HG03066 (cell line): ENCODE results near the gene AGPS.
A peak's percentile ranks its signal among the peaks of the same experiment; 100 is the strongest.
"Not testable (repeated sequence)": the region's sequence is repeated elsewhere in the genome, so short reads cannot be mapped to it uniquely, and the experiment has no call there.

Experiments
- ATAC-seq: cut with Tn5 transposase; IDR thresholded peaks from one replicate; pipeline ENCODE4 v1.9.1; 2021; ENCODE audit warnings: low read depth; ENCODE audit not compliant: unreplicated experiment

Gene AGPS

DNA sequence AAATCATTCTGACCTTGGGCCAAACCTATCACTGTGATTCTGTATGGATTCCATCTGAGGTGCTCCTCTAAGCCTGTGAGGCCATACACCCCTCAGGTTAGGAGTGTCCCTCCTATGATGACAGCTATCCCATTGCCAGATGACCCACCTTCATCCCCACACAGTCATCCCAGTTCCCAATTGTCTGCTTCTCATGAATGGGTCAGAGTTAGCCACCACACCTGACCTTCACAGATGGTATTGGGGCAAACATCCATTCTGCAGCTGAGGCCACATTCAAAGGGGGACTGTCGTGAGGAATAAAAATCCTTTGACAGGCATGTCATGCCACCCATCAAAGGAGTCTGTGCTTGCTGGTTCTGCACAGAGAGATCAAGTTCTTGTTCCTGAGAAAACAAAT lies 155.2 kb downstream of the AGPS start:
- ATAC-seq, result no peak

DNA sequence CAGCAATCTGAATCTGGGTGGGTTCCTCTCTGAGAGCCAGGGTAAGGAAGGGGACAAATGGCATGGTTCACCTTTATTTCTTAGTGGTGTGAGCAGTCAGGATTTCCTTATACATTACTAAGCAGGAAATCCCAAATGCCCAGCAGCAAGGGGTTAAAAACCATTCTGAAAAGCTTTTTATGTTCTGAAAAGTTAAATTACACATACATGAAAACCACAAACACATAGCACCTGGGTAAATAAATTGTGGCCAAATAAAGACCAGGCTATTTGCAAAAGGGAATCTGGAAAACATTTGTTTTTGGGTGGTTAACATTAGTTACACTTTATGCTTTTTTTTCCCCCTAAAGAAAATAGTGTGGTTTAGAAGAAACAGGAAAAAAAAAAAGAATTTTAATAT lies 156.1 kb downstream of the AGPS start:
- no peak for ATAC-seq

DNA sequence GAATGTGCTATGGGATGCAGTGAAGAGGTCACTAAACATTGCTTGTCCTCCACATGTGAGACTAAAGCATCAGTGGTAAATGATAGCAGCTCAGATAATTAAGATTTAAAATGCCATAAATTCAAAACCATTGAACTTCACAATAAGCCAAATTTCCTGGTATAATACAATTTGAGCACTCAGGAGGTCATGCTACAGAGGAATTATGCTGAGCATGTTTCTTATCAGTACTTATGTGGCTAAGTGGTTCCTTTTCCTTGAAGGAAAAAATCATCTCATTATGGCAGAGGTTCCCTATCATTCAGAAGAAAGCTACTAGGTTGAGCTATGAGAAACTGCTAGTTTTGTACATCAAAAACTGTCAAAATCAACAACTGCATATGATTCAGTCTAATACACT lies 156.6 kb downstream of the AGPS start:
- no peak for ATAC-seq

DNA sequence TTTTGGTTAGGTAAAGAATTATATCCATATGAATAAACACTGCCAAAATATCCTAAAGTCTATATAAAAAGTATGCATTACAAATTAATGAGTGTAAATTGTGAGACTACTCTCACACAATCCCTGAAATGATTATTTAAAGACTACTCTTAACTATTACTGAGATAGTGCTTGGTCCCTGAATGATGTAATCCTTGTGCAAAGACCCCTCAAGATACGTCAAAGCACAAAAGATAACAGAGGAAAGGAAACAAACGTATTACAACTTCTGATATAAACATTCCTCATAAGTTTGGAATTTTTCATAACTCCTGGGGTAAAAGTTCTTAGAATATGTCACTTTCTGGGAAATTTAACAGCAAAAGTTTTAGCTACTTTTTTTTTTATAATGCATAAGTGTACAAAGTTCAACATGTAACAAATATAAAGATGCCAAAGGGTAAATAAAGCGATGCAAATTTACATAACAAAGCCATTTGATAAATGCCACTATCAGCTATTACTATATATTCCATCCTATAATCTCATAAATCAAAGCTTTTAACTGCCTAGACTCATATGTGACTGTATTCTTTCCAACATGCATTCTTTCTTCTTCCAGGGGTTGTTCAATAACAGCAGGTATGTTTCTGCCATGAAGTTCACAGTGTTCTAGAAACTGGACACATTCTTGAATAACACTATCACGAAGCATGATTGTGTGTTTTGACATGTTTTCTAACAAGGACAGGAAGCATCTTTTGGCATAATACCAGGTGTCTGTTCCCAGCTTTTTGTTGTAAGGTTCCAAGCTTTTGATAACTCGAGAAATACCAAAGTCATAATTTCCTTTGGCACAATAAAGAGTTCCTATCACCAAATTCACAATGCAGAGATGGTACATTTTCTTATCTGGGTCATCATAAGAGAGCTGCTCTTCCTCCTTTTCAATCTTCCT lies 158.0 kb downstream of the AGPS start:
- ATAC-seq, result no peak

DNA sequence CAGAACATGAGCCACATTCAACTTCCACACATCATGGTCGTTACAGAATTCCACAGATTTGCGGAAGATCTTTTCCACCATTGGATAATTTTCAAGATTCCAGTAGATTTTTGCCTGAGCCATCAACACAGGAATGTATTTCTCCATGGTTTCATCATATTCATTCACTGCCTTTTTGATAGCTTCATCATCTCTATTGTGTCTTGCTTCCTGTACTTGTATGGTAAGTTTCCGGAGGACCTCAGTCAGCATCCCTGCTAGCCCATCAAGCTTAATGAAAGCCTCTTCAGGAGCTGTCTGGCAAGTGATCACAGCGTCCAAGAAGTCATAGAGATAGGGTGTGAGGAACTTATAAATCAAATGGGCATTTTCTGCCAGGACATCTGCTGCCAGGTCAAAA lies 158.8 kb downstream of the AGPS start:
- not testable (repeated sequence) for ATAC-seq

DNA sequence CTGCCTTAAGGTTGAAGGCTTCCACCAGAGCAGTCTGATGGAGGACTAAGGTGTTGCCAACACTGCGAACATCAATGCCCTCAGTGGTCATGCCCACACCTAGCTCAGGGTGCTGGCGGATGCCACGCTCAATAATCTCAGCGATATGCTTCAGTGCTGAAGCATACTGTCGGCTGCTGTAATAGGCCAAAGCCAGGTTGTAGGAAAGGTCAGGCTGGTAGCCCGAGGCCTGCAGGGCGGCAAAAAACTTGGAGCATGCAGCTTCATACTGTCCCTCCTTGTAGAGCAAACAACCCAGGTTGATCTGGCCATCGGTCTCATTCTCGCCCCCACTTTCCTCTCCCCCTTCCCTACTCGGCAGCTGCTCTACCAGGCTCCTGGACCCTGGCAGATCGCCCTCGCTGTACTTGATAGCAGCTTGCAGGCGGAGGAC lies 159.4 kb downstream of the AGPS start:
- no peak for ATAC-seq

DNA sequence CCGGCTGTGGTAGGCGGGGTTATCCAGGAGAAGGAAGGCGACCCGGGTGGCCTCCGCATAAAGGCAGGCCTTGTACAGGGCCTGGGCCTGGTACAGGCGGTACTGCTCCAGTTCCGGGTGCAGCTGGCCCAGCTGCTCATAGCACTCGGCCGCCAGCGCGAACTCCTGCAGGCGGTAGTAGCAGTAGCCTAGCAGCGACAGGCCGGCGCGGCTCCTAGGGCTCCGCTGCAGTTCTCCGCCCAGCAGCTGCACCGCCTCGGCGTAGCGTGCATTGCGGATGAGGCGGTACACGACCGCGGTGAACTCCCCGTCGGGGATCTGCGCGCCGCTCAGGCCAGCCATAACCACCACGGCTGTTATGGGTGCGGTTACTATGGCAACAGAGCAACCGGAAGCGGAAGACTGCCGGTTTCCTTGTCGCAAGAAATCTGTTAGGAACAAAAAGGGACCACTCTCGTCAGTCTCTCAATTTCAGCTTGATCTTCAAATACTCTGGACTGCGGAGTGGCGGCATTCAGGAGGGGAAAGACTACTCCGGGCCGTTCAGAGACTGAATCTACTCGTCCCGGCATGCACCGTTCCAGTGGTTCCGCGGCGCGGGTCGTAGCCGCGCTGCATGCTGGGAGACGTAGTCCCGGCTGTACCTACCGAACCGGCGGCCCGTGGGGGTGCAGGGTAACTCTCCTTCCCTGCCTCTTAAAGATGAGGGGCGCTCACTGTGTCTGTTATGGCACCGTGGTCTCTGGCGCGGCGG lies 160.0 kb downstream of the AGPS start:
- ATAC-seq, result peak; percentile 96

DNA sequence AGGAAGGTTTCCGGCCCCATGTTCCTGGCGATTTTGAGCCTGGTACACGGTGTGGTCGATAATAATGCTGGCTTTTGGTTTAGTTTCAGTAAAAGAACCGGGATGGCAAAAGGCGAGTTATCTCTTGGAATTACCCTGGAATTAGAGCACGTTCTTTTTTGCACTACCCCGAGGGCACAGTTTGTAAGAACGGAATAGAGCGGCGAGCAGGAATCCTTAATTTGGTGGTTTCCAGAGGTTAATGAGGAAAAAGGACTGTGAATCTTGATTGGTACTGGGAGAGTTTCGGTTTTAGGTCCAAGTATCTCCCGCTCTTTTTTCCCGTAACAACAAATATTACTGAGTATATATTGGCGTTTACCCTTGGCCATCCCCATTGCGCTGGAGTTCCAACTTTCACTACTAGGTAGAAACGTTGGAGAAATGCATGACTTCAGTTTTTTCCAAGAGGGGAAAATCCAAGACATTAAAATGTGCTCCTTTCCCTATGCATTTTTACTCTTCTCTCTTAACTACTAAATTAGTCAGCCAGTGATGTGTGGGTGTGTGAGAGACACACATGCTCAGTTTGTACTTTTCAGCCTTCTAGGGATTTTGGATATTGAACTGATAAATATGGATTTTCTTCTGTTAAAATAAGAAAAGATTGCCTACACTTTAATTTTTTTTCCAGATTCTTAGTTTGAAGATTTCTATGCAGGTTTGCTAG lies 160.8 kb downstream of the AGPS start:
- ATAC-seq, result no peak

DNA sequence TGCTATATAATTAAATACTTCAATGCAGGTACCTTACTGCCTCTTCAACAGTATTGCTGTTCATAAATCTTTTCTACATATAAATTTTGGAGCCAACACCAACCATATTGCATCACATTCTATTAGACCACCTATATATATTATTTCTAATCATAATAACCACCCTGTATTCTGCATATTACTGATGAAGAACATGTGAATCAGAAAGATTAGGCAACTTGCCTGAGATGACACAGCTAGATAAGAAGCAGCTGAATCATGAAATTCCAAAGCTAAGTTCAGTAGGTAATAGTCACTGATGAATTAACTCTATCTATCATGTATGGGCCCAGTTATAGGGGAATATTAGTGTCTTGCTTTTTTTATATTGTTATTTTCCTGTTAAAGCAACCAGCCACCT lies 161.8 kb downstream of the AGPS start:
- ATAC-seq, result no peak

DNA sequence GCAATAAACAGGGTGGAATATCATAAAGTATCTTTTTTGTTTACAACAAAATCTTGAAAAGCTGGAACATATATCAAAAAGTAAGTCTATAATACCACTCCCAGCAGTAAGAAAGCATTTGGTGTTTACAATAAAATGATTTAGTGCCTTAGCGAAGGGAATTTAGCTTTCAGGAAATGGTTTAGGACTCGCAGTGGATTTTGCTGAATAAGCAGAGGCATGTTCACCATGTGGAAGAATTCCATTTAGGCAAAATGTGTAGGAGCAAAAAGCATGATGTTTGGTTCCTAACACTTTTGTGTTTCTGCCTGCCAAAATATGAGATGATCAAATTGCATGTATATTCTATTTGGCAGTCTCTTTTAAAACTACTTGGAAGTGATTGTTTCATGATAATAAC lies 163.6 kb downstream of the AGPS start:
- no peak for ATAC-seq

DNA sequence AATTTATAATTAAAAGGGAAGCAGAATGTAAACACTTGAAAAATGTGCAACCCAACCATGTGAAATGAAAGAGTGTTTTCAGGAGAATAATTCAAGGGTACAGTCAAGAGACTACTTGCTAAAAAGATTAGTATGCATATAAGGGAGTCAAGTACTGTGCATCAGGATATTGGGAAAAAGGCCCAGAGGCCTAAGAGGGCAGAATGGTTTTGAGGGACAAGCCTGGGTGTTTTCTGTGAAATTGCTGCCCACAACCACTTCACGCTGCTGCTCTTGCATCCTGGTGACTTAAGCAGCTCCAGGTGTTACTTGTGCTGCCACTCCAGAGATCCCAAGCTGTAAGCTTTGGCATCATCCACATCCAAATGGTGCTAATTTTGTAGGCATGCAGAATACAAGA lies 165.2 kb downstream of the AGPS start:
- no peak for ATAC-seq

DNA sequence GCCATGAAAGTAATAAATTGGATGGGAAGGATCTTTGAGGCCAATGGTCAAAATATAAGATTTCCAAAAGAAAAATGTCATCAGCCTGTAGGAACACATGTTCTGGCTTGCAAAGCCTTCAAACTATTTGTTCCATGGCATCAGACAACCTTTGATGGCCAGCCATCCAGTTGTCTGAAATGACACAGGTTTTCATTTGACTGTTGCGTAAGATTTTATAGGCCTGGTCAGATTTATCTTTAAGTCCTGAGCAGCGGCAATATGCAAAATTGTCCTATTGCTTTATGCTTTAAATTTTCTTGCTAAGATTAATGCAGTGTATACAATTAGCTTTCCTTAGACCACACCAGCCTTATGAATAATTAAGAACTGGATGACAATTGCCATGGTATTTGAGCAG lies 167.1 kb downstream of the AGPS start:
- ATAC-seq, result no peak

DNA sequence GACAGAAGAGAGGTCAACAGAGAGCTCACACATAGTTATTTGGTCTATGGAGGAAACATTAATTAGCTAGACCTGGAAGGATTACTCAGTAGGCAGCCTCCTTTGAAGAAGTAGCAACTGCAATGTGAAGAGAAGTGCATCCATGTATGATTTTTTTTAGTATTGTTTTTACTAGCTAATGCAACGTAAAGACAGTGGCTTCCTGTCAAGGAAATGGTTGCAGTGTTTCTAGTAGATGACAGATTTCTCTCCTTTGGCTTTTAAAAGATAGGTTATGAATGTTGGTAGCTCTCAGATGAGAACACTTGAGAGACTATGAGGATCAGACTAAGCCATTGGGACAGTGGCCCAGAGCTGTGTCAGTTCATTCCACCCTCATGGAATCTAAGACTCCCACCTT lies 175.8 kb downstream of the AGPS start:
- no peak for ATAC-seq

DNA sequence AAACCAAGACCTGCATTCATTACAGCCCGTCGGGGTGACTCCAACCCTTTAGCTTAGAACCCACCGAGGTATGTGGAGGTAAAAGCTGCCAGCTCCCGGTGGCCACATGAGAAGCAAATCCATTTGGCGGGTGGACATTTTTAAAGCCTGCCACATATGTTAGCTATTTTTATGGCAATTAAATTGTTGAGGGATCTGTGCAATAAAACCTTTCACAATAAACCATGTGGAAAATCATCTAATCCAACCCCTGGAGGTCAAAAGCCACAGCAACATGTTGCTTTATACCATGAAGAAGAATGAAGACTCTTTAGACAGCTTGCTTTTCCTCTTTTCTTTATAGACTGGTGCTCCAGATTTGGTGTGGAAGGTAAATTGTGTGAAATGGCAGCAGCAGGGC lies 176.3 kb downstream of the AGPS start:
- ATAC-seq, result no peak

DNA sequence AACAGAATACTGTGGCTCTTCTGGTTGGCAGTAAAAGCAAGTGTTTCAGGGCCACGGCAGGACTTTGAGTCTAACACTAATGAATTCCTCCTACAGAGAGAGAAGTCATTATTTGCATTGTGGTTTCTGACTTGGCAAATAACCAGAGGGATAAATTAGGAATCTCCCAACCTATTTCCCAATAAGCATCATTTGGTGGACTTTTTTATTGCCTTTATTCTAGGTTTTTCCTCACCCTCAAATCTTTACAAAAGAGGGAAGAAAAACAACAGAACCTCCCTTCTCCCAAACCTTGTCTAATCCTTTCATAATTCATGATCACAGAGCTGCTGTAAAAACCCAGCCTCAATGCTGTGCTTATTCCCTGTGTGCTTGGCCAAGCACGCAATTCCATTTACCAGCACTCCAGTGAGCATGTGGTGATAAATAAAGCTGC lies 179.7 kb downstream of the AGPS start:
- no peak for ATAC-seq

DNA sequence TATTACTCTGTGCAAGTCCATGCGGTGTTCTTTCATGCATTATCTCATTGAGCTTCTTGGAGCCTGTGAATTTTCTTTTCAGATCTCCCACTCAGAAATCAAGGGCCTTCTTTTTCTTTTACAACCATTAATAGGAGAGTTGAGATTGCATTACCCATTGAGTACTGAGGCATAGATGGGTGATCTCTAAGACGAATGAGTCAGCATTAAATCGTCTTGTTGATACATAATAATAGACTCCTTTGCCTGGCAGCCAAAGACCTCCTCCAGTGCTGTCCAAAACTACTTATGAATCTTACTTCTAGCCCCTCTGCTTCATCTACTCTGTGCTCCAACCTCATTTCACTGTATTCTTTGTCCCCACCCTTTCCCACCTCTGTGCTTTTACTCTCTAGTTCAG lies 180.5 kb downstream of the AGPS start:
- ATAC-seq, result no peak

DNA sequence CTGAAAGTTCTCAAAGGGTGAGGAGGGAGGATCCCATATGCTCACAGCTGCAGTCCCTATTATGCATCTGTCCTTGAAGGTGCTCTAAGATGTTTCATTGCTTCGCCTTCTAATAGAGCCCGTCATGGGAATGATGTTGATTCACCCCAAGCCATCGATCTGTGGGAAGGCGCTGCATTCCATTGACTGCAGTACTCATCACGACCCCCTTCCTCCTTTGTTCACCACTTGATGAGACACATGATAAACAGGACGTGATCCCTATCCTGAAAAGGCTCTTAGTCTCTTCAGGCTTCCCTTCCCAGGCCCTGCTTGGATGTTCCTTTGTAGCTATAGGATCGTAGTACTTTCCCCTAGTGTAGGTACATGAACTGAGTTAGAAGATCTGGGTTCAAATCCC lies 181.8 kb downstream of the AGPS start:
- ATAC-seq, result no peak

DNA sequence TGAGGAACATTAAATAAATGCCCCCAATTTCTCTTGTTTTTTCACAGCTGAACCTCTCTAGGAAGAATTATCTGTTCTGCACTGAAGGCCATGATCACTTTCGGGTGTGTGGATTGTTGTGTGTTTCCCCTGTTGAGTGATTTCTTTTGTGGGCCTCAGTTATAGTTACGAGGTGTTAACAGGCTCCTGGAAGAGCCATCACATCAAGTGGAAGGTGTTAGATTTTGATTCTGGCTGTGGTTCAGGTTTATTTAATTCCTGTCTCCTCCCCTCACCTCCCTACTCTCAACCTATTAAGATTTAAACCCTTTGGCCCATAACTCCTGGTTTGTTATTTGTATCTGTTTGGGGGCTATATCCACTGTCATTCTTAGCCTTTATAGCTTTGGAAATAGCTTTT lies 182.8 kb downstream of the AGPS start:
- no peak for ATAC-seq

DNA sequence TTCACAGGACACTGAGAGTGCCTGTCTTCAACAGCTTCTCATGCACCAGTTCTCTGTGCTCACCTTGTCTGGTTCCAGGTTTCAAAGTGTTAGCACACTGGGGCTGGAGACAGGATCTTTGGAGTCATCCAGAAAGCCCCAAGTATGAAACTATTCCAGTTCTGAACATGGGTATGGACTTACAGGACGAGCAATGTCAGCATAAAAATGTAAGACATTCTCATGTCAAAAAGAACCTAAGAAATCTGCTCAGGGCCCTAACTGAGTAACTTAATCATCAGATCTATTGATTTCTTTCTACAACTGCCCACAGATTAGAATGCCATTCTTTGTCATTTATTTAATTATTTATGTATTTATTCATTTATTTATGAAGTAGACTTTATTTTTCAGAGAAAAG lies 184.5 kb downstream of the AGPS start:
- no peak for ATAC-seq

DNA sequence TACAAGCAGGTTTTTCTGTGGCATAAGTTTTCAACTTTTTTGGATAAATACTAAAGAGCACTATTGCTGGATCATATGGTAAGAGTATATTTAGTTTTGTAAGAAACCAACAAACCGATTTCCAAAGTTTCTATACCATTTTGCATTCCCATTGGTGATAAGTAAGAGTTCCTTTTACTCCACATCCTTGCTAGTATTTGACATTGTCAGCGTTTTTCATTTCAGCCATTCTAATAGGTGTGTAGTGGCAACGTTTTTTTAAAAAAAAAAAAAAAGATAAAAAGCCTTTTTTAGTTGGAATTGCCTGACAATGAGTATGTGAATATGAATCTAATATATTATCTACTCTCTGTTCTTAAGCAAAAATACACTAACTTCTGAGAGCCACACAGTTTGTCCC lies 185.9 kb downstream of the AGPS start:
- no peak for ATAC-seq

DNA sequence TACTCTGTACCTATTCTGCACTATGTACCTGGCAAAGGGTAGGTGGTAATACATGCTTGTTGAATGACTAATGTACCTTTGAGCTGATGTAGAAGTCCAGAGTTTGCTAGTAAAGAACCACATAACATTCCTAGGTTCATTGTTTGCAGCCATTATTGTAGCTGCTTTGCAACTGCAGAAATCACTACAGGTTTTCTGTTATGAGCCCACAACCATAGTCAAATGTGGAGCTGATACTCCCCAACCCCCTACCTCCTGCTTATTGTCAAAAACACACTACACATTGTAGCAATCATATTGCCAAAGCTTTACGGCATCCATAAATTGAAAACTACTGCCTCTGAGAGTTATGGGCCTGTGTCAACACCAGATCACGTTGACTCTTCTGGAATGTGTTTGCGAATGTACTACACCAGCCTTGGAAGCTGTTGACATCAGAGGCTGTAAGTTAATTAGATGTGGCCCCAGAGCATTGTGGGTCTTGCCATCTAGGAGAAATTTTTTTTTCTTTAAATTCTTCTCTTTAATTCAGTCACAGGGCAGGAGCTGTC lies 187.0 kb downstream of the AGPS start:
- no peak for ATAC-seq
